ENCODE measurements around the gene TRMO. TPM values are rescaled to one million over a fixed set of nuclear protein-coding genes. Genes with fewer than 3 reads are reported as not detected.

Gene TRMO
- total and polyA plus RNA-seq, 2 of the 13 experiments (the other 11 are each of a cell fraction or from before 2014, with no cell fraction given) = 8.7 to 18.6 TPM

- WGBS (ENCODE audit: low lambda C conversion rate) = 0% methylated on average over 1 of the region's 1 CpG
- POLR2A ChIA-PET = no interaction called here
- no peak for ATAC-seq
- Histone ChIP-seq H3K27me3 (ENCODE audit: control insufficient read depth in 1 of 2, insufficient read depth in 2 of 2, low read length in 2 of 2) (0 out of 5 replicates have a peak, but pooled peaks cover 0 to 3% of the 10 kb centered on the region in 2 experiments), H3K79me2 (ENCODE audit: insufficient read depth, low read length) (no peaks in the 10 kb centered on the region), H2AFZ (ENCODE audit: low read length) (no peak overlapping the region), H3K36me3 (replicated peaks in 1 of 2; ENCODE audit: control insufficient read depth in 1 of 2, insufficient read depth in 2 of 2, low read length in 2 of 2) (no peaks in the 10 kb centered on the region), H3K9ac (ENCODE audit: insufficient read depth, low read depth, low read length) (no peak overlapping the region), H3K4me3 (replicated peaks in 1 of 3; ENCODE audit: insufficient read depth in 1 of 3, low read depth in 2 of 3, low read length in 3 of 3) (no peak overlapping the region), H3K27ac (ENCODE audit: extremely low read length, insufficient read depth, low read length) (no peak overlapping the region), H3K4me1 (ENCODE audit: insufficient read depth, low read length) (no peaks in the 10 kb centered on the region), H3K9me3 (ENCODE audit: low read length) (no peaks in the 10 kb centered on the region), H3K4me2 (ENCODE audit: low read depth, low read length) (no peak overlapping the region), H4K20me1 (ENCODE audit: insufficient read depth, low read length) (no peaks in the 10 kb centered on the region)
- DNase-seq (ENCODE audit: low spot score) = no peak
- intact Hi-C loops (cut with micrococcal nuclease; ENCODE audit: unreplicated experiment) = no loop called here
- FAIRE-seq = no peak
- in situ Hi-C loops (cut with HindIII; ENCODE audit: extremely low pct_ligation_motif_present, low pct_unique_long_range_greater_than_20kb) = no loop called here
- TF ChIP-seq FOXP1 (IDR thresholded peaks at IDR 0.05) = no peak
- no peak for TF ChIP-seq FOXP1 (CRISPR knock-in tag; IDR thresholded peaks at IDR 0.05)
- no peak for TF ChIP-seq ATF7 (IDR thresholded peaks at IDR 0.05)
- no peak for TF ChIP-seq ATF7 (CRISPR knock-in tag; IDR thresholded peaks at IDR 0.05)
- TF ChIP-seq CREBL2 (CRISPR knock-in tag; IDR thresholded peaks at IDR 0.05; ENCODE audit: borderline replicate concordance) = no peak
- no peak for TF ChIP-seq GMEB1 (CRISPR knock-in tag; IDR thresholded peaks at IDR 0.05; ENCODE audit: borderline replicate concordance)
- TF ChIP-seq TBL1XR1 (IDR thresholded peaks at IDR 0.05; ENCODE audit: borderline replicate concordance, low read length, partially characterized antibody) = no peak
- no peak for TF ChIP-seq TEF (CRISPR knock-in tag; IDR thresholded peaks at IDR 0.05)
- TF ChIP-seq FOSL2 (CRISPR knock-in tag; IDR thresholded peaks at IDR 0.05) = no peak
- TF ChIP-seq FLYWCH1 (CRISPR knock-in tag; IDR thresholded peaks at IDR 0.05) = no peak
- no peak for TF ChIP-seq RXRB (CRISPR knock-in tag; IDR thresholded peaks at IDR 0.05; ENCODE audit: borderline replicate concordance)
- no peak for TF ChIP-seq HMG20B (CRISPR knock-in tag; conservative IDR thresholded peaks at IDR 0.05)
- TF ChIP-seq HNRNPLL (IDR thresholded peaks at IDR 0.05; ENCODE audit: low read depth, low read length, poor library complexity, severe bottlenecking) = no peak
- no peak for TF ChIP-seq ZFP62 (CRISPR knock-in tag; IDR thresholded peaks at IDR 0.05)
- no peak for TF ChIP-seq ZMAT3 (CRISPR knock-in tag; conservative IDR thresholded peaks at IDR 0.05)
- BruUV-seq (replicated peaks) = no TSS peak
- CTCF ChIA-PET (ENCODE audit: low intra/inter-chr PET ratio, low total read pairs) = no interaction called here
Measured at GRCh38 chr9:97941323-97941722, 19.0 kb upstream of the TRMO start.
